Panc1 (cell line): Measurements from ENCODE around the gene SLC6A17. TPM values are rescaled to one million over a fixed set of nuclear protein-coding genes. Genes with fewer than 3 reads are reported as not detected.

ENCODE experiments used
- ATAC-seq: fragments of 200-7000 bp; cut with Tn5 transposase; 2 replicates; pipeline ENCODE4 v1.9.1; 2020; ENCODE audit warnings: mild to moderate bottlenecking, moderate library complexity
- BruUV-seq: library from RNA; stranded (reverse); fragments of 400-500 nt; replicated peaks from 2 replicates; lab custom pipeline; 2021; lab: Mats Ljungman, UMichigan
- CTCF ChIA-PET: fragments of 300-600 bp; sonication (Branson Sonifier 250); formaldehyde crosslinking; loops from one replicate; lab custom pipeline; 2022; ENCODE audit warnings: antibody characterized with exemption; lab: Charles Lee
- POLR2A ChIA-PET: fragments of 300-600 bp; sonication (Branson Sonifier 250); formaldehyde crosslinking; loops from one replicate; lab custom pipeline; 2022; ENCODE audit warnings: antibody characterized with exemption; lab: Charles Lee
- DNase-seq: peaks from one replicate; pipeline ENCODE4 v3.0.0-alpha.2; 2010; ENCODE audit warnings: low read depth, low spot score
- H3K27ac ChIP-seq: 2 replicates; pipeline ENCODE4 v1.5.1; 2011; ENCODE audit warnings: mild to moderate bottlenecking, low read length, inconsistent platforms
- H3K27me3 ChIP-seq: fragments of 200-500 bp; sonication (Bioruptor generic); 2 replicates; pipeline ENCODE4 v1.6.0; 2014; ENCODE audit warnings: low read length, inconsistent platforms; ENCODE audit not compliant: control insufficient read depth, insufficient read depth
- H3K36me3 ChIP-seq: fragments of 200-500 bp; sonication (Bioruptor generic); 2 replicates; pipeline ENCODE4 v1.5.1; 2014; ENCODE audit warnings: inconsistent platforms, mild to moderate bottlenecking, low read length, moderate library complexity; ENCODE audit not compliant: control insufficient read depth, insufficient read depth
- H3K4me1 ChIP-seq: 2 replicates; pipeline ENCODE4 v1.5.1; 2011; ENCODE audit warnings: inconsistent platforms, mild to moderate bottlenecking, low read length, moderate library complexity; ENCODE audit not compliant: control insufficient read depth, insufficient read depth
- H3K4me3 ChIP-seq, 2 experiments: 2 replicates each; pipeline ENCODE4 v1.5.1; 2011 to 2012; ENCODE audit warnings: low read depth in 2 of 2, low read length in 2 of 2, mild to moderate bottlenecking in 2 of 2, inconsistent platforms in 1 of 2, moderate library complexity in 1 of 2
- H3K9me3 ChIP-seq: fragments of 200-500 bp; sonication (Bioruptor generic); 2 replicates; pipeline ENCODE4 v1.5.1; 2014; ENCODE audit warnings: low read depth, mild to moderate bottlenecking, inconsistent platforms, low read length, moderate library complexity; ENCODE audit not compliant: control insufficient read depth, insufficient read depth
- POLR2AphosphoS5 ChIP-seq: IDR thresholded peaks from 2 replicates; pipeline ENCODE4 v1.6.1; 2012; ENCODE audit warnings: mild to moderate bottlenecking, low read depth, low read length, moderate library complexity
- SIN3A ChIP-seq: IDR thresholded peaks from 2 replicates; pipeline ENCODE4 v1.6.1; 2012; ENCODE audit warnings: low read depth, mild to moderate bottlenecking, low read length, moderate library complexity, borderline replicate concordance; ENCODE audit not compliant: insufficient read depth
- TCF7L2 ChIP-seq: IDR thresholded peaks from 2 replicates; pipeline ENCODE4 v1.6.1; 2011; ENCODE audit warnings: mild to moderate bottlenecking, low read depth, low read length, inconsistent platforms
- in situ Hi-C: cut with HindIII; loops from 2 replicates; pipeline ENCODE4 v1.10.0; 2016; ENCODE audit warnings: low sequenced_read_pairs, low pct_unique_long_range_greater_than_20kb
- intact Hi-C: fragments of 100-400 bp; cut with micrococcal nuclease; formaldehyde crosslinking; loops from one replicate; pipeline ENCODE4 v1.10.0; 2022; ENCODE audit not compliant: unreplicated experiment
- total RNA-seq: library from RNA; stranded (reverse); gene quantifications from one replicate; pipeline ENCODE4 v1.2.1, GENCODE V29; 2021; ENCODE audit not compliant: unreplicated experiment
- TF ChIP-seq, protein P1 (sequence below), 2 experiments: IDR thresholded peaks; 2 replicates each; pipeline ENCODE4 v1.6.1; 2011 to 2012; ENCODE audit warnings: low read depth in 2 of 2, control low read depth in 1 of 2, low read length in 1 of 2, mild to moderate bottlenecking in 1 of 2, moderate library complexity in 1 of 2; ENCODE audit not compliant: insufficient read depth in 1 of 2
- TF ChIP-seq, protein P2 (sequence below): fragments of 450-650 bp; IDR thresholded peaks from 2 replicates; pipeline ENCODE4 v1.5.1; 2017; ENCODE audit warnings: mild to moderate bottlenecking

The SLC6A17 gene
- total RNA-seq, 1 experiment from 2014 or later, result 5.7 TPM

DNA sequence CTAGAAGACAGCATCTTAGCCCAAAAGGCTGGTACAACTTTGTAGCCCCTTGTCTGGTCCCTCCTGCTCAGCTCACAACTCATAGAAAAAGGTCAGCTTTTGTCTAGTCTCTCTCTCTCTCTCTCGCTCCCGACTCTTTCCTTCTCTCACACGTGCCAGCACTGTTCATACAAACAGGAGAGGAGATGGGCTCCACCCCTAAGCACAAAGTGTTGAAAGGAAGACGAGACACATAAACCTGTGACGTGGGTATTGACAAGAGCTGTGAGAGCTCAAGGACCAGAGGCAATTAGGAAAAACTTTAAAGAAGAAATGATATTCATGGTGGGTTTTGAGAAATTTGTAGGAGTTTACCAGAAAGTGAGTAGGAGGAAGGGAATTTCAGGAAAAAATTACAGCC, 36.3 kb downstream of the SLC6A17 start:
- CTCF ChIA-PET, result interaction anchor here (0.5 to 0.7 kb wide), 2 partner anchors 36 to 278 kb away, joined by 4 to 13 read pairs; partner anchors contain the start of gene SLC6A17
- in situ Hi-C loops (no loop called here), intact Hi-C loops (no loop called here)
- Histone ChIP-seq H3K36me3 (no peaks in the 10 kb centered on the region), H3K27ac (no peak overlapping the region), H3K9me3 (no peaks in the 10 kb centered on the region), H3K4me3 (no peak overlapping the region), H3K4me1 (peaks cover 5% of the 10 kb centered on the region), H3K27me3 (no peaks in the 10 kb centered on the region)
- no peak for ATAC-seq
- BruUV-seq, result no TSS peak
- POLR2A ChIA-PET, result interaction anchor here (0.6 to 0.7 kb wide), 2 partner anchors 106 to 234 kb away, joined by 3 to 4 read pairs; no protein-coding TSS in a partner anchor
- TF ChIP-seq POLR2AphosphoS5, result no peak
- TF ChIP-seq, protein P1, sequence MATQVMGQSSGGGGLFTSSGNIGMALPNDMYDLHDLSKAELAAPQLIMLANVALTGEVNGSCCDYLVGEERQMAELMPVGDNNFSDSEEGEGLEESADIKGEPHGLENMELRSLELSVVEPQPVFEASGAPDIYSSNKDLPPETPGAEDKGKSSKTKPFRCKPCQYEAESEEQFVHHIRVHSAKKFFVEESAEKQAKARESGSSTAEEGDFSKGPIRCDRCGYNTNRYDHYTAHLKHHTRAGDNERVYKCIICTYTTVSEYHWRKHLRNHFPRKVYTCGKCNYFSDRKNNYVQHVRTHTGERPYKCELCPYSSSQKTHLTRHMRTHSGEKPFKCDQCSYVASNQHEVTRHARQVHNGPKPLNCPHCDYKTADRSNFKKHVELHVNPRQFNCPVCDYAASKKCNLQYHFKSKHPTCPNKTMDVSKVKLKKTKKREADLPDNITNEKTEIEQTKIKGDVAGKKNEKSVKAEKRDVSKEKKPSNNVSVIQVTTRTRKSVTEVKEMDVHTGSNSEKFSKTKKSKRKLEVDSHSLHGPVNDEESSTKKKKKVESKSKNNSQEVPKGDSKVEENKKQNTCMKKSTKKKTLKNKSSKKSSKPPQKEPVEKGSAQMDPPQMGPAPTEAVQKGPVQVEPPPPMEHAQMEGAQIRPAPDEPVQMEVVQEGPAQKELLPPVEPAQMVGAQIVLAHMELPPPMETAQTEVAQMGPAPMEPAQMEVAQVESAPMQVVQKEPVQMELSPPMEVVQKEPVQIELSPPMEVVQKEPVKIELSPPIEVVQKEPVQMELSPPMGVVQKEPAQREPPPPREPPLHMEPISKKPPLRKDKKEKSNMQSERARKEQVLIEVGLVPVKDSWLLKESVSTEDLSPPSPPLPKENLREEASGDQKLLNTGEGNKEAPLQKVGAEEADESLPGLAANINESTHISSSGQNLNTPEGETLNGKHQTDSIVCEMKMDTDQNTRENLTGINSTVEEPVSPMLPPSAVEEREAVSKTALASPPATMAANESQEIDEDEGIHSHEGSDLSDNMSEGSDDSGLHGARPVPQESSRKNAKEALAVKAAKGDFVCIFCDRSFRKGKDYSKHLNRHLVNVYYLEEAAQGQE (IDR thresholded peaks at IDR 0.05; ENCODE audit: insufficient read depth in 1 of 2, low read depth in 2 of 2, low read length in 1 of 2), result no peak
- TF ChIP-seq TCF7L2, result no peak
- TF ChIP-seq, protein P2, sequence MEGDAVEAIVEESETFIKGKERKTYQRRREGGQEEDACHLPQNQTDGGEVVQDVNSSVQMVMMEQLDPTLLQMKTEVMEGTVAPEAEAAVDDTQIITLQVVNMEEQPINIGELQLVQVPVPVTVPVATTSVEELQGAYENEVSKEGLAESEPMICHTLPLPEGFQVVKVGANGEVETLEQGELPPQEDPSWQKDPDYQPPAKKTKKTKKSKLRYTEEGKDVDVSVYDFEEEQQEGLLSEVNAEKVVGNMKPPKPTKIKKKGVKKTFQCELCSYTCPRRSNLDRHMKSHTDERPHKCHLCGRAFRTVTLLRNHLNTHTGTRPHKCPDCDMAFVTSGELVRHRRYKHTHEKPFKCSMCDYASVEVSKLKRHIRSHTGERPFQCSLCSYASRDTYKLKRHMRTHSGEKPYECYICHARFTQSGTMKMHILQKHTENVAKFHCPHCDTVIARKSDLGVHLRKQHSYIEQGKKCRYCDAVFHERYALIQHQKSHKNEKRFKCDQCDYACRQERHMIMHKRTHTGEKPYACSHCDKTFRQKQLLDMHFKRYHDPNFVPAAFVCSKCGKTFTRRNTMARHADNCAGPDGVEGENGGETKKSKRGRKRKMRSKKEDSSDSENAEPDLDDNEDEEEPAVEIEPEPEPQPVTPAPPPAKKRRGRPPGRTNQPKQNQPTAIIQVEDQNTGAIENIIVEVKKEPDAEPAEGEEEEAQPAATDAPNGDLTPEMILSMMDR, result no peak
- TF ChIP-seq SIN3A, result no peak
- no peak for DNase-seq

DNA sequence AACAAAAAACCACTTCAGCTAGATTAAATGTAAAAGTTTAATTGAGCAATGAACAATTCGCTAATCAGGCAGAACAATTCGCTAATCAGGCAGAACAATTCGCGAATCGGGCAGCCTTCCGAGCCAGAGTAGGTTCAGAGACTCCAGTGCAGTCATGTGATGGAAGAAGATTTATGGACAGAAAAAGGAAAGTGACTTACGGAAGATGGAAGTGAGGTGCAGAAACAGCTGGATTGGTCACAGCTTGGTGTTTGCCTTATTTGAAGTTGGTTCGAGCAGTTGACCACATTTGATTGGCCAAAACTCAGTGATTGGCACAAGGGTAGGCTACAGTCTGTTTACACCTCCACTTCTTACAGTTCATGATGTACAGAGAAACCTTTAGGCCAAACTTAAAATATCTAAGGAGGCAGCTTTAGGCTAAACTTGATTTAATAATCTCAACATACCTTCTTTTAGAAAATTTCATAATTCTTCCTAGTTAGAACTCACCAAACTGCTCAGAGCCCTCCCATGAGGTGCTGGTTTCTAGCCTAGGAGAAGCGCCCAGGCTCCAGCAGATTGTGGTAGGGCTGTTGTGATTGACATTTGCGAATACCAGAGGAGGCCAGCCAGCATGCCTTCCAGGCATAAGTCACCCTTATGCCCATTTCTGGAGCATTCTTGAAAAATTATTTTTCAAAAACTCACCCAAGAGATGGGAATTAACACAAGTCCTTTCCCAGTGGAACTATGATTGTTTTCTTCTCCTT, 37.0 kb downstream of the SLC6A17 start:
- no peak for ATAC-seq
- ChIA-PET POLR2A (no interaction called here), CTCF (no interaction called here)
- intact Hi-C loops, result no loop called here
- Histone ChIP-seq H3K4me3 (no peak overlapping the region), H3K27ac (no peak overlapping the region), H3K36me3 (no peaks in the 10 kb centered on the region), H3K27me3 (no peaks in the 10 kb centered on the region), H3K4me1 (peaks cover 5% of the 10 kb centered on the region), H3K9me3 (no peaks in the 10 kb centered on the region)
- in situ Hi-C loops, result no loop called here
- no peak for DNase-seq
- TF ChIP-seq TCF7L2 (no peak), SIN3A (no peak), POLR2AphosphoS5 (no peak)
- TF ChIP-seq, protein P1 (IDR thresholded peaks at IDR 0.05; ENCODE audit: insufficient read depth in 1 of 2, low read depth in 2 of 2, low read length in 1 of 2), result no peak
- TF ChIP-seq, protein P2, result no peak
- BruUV-seq, result no TSS peak
